ENCODE data around the gene FBXO42.
"Not testable (repeated sequence)": the region's sequence is repeated elsewhere in the genome, so short reads cannot be mapped to it uniquely, and the experiment has no call there.

Gene FBXO42

DNA sequence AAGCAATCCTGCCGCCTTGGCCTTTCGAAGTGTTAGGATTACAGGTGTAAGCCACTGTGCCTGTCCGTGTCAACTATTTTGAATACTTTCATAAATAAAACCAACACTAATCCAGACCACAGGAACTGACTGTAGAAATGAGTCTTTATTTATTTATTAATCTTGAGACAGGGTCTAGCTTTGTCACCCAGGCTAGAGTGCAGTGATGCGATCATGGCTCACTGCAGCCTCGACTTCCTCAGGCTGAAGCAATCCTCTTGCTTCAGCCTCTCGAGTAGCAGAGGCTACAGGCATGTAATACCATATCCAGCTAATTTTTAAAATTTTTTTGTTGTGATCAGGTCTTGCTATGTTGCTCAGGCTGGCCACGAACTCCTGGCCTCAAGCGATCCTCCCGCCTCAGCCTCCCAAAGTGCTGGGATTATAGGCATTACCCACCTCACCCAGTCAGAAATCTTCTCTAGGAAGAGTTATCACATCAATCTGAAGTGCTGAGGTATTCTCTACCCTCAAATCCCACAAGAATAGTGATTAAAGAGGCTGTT lies 93.6 kb downstream of the FBXO42 start:
- no peak for FAIRE-seq

DNA sequence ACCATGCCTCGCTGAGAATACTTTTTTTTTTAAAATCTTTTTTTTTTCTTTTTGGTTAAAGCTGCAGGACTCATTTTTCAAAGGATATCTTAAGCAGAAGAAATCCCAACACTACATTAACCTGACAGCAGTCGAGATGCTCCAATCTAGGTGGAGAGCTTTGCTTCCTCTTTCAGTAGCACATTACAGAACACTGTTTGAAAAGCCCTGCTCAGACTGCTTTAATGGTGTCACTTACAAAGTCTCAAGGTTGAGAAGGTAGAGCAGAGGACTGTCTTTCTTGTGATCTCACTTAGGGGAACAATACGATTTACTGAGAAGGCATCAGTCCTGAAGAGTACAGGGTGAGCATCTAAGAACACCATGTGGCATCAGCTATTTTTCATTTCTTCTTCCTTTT lies 94.3 kb downstream of the FBXO42 start:
- FAIRE-seq = no peak

DNA sequence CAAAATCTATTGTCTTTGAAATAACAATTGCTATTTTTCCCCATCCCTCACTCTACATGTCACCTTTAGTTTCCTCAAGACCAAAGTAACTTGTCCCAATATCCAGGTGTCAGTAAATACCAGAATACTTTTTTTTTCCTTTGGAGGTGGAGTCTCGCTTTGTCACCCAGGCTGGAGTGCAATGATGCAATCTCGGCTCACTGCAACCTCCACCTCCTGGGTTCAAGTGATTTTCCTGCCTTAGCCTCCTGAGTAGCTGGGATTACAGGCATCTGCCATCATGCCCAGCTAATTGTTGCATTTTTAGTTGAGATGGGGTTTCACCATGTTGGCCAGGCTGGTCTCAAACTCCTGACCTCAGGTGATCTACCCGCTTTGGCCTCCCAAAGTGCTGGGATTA lies 94.7 kb downstream of the FBXO42 start:
- FAIRE-seq = not testable (repeated sequence)

DNA sequence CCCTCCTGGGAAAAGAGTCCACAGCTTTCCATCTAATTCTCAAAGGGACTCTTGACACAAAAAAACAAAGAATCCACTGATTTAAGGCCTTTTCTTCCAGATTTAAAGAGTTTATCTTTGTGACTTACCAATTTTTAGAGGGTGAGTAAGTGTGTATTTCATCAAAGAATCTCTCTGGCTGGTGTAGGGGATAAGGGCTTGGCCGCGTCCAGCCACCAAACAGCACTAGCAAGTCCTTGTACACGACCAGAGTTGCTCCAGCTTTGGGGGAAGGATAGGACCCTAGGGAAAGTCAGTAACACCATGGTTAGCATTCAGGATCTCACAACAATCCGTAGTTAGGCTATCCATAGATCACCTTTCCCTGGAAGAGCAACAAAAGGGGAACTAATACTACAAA lies 95.8 kb downstream of the FBXO42 start:
- FAIRE-seq = no peak

DNA sequence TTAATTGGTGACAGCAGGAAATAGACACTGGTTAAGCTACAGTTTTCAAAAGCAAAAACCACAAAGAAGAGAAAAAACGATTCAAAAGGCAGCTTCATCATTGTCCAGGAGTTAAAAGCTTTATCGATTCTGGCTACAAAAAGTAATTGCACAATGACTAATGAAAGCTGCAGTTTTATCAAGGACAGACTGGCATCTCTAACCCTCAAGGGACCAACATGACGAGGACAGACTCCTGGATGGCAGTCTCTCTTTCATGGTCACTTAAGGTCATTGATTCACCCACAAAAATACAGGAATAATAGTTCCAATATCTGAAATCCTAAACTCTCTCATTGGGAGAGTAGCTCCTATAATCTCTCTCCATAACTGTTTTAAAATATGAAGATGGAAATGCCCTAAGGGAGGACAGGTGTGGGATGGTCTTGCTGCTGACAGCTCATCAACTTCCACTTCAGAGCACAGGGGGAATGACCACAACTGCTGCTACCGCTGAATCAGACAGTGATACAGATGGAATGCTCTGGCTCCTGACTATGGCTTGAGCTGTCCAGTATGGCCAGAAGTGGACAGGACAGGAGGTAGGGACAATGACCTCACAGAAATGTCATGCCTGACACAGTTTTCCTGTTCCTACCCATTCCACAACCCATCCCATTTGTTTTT lies 97.9 kb downstream of the FBXO42 start:
- no peak for FAIRE-seq

DNA sequence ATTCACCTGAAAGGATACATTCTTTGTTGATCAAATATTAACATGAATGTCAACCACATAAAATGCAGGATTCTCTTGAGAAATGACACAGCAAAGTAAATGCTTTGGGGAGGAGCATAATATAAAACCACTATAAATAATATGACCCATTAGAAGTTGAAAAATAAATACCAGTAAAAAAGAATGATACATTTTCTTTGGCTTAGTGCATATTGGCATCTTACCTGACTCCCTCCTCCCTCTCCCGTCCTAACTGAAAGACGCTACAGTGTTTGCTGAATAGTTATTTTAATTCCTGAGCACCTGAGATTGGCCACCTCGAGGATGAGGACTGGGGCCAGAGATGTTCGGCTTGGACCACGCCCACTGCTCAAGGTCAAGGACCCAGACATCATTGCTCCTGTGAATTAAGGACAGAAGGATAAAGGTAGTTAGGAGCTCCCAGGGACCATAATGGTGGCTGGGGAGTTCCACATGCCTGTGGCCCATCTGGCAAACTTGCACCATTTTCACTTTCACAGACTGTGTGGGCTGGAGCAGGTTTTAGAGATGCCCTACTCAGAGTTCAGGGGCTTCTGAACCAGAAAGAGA lies 98.9 kb downstream of the FBXO42 start:
- no peak for FAIRE-seq

DNA sequence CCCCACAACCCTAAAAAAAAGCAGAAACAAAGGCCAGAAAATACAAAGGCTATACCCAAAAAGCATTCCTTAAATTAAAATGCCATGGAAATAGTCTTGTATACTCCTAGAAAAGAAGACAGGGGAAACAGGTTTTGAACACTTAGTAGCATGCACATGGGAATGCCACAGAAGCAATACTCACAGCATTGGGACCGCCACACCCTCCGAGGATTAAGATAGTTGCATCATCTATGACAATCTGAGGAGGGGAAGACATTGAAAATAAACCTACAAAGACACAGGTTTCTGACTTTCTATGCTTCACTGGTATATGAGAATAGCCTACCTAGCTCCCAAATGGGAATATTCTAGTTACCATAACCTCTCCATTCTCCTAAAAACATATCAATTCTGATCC lies 99.4 kb downstream of the FBXO42 start:
- FAIRE-seq = no peak

DNA sequence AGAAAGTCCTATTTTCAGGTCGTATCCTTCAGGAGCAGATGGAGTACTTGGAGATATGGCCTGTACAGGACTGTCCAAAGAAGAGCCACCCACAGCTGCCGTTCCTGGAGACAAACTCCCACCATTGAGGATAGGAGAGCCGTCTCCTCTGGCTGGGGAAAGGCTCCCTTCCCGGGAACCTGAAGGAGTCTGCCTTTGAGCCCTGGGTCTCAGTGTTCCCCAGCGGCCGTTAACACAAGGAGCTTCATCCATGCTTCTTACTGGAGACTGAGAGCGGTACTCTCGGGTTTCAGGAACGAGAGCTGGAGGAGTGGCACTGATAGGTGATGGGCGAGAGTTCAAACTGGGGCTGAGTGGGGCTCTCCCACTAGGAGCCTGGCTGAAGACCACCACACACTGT lies 100.9 kb downstream of the FBXO42 start:
- FAIRE-seq = no peak

DNA sequence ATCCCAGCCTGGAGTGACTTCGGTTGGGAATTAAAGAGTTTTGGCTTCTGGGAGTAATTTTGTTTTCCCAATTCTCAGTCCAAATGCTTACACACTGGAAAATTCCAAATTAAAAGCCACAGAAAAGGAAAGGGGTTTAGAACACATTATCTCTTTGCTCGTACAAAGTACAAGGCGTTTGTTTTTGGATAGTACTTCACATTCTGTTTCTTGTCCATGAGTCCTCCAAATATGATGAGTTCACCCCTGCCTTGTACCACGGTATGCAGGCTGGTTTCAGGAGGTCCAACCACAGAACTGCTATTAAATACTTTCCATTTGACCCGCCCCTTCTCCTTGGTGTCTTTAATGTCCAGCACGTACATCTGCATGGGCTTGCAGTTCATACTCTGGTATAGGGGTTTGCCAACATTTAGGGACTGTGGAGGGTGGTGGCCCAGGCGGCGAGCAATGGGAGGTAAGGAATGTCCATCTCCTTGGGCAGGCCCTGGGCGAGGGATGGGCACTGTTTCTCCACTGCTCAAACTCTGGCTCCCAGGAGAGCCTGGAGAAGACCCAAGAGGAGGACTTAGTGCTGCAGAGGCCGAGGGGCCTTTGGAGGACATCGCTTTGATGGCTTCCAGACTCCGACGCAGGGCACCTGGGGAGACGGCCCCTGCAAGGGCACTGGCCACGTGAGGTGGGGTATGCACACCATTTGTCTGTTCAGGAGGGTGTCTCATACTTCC lies 101.6 kb downstream of the FBXO42 start:
- no peak for FAIRE-seq

DNA sequence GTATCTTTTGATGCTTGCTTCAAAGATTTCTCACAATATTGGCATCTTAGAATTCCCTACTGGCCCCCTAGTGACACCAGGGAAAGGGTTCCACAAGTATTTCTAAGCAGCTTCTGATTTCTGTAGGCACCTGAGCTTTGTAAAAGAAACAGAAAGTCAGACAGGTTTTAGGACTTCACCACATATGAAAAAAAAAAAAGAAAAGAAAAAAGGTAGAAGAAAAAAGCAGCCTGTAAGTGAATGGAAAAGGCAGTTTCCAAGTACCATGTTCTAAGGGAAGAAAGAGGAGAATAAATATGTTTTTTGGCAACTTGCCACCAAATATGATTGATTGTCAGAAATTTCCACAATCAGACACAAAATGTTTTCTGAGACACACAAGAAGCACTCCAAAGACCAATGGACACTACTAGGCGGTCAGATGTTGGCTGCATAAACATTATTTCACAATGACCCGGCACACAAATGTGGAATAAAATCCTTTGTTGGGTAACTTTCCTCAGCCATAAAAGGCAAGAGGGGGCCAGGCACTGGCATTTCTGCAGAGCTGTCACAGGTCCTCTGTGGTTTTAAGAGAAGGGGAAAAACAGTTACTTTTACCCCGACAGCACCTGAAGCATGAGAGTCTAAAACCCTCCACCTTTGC lies 102.6 kb downstream of the FBXO42 start:
- FAIRE-seq = no peak

DNA sequence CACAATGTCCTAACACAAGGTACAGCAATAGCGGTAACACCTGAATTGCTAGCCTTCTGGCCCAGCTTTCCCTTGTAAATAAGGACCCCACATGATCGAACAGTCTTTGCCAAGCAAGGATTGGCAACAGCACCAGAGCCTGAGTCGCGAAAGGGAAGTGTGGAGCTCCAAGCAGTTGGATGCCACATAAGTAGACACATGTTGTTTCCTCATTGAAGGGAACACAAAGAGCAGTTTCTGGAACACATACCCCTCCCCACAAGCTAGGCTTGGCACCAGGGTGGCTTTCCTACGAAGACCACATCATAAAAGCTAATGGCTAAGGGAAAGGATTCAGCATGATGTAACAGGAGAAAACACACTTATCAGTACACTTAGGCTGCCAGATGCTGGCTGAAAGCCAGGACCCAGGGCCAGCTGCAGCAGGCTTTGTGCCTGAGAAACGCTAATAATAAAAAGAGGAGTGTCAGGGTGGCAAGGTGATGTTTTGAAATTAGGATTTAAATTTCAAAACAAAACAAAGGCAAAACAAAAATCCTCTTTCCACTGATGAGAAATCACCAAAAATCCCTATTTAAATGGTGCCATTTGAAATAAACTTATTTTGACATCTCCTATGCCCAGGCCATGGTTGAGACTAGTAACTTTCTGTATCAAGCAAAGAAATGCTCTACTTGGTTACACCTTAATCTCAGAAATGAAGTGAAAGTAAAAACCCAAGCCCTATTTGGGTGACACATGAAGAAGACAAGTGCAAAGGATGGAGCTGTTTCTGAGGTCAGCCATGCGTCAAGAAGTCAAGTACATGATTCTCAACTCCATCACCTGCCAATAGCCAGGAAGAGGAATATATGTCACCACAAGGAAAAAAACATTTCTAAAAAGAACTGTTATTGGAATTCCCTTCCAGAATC lies 103.4 kb downstream of the FBXO42 start:
- no peak for FAIRE-seq

DNA sequence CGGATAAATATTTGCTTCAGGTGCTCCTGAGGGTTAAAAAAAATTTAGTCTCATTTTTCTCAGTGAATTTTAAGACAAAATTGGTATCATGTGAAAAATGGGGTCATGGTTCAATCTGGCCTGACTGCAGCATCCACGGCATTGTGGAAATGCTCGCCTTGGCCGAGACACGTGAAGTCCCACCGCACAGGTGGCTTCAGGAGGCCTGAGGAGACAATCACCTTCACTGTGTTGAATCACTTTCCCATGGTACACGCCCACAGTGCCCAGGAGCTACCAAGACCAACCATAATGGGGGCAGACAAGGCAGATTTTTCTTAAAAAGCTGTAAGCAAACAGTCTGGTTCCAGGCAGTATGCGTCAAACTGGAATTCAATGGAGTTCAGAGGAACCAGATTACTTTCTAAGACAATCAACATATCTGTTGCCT lies 104.3 kb downstream of the FBXO42 start:
- no peak for FAIRE-seq

DNA sequence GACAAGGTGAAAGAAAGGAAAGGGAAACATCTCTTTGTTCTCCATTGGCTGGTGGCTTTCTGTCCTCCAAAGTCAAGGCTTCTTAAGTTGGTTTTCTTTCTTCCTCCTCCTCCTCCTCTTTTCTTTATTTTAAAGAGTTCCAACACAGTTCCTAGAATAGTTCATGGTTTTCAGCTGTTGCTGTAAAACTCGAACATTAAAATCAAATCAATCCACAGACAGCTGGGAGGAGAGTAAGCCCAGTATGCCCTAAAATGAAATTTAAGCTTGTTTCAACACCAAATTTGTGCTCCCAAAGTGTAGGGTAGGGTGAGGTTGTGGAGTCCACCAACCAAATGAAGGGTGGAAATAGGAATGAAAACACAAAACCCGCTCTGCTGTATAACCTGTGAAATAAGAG lies 104.8 kb downstream of the FBXO42 start:
- no peak for FAIRE-seq

DNA sequence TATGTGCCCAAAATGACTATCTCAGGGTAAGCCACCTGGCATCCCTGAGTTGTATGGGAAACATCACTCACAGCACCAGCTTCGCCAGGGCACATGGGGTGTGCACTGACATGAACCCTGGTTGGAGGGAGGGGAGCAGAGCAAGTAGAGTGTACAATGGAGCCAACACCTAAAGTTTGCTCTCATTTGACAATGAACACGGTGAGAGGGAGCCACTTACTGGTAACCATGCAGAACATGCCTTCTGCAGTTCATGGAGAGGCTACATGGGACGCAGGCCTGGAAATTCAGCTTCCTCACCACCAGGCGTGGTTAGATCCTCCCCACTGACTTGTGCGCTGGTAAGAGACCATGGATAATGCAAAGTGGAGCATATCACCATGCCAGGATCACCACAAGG lies 105.3 kb downstream of the FBXO42 start:
- FAIRE-seq = no peak

DNA sequence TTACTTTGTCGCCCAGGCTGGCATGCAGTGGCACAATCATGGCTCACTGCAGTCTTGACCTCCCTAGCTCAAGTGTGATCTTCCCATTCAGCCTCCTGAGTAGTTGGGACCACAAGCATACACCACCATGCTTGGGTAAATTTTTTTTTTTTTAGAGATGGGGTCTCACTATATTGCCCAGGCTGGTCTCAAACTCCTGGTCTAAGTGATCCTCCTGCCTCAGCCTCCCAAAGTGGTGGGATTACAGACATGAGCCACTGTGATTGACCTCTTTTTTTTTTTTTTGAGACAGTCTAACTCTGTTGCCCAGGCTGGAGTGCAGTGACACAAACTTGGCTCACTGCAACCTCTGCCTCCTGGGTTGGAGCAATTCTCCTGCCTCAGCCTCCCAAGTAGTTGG lies 106.0 kb downstream of the FBXO42 start:
- not testable (repeated sequence) for FAIRE-seq

DNA sequence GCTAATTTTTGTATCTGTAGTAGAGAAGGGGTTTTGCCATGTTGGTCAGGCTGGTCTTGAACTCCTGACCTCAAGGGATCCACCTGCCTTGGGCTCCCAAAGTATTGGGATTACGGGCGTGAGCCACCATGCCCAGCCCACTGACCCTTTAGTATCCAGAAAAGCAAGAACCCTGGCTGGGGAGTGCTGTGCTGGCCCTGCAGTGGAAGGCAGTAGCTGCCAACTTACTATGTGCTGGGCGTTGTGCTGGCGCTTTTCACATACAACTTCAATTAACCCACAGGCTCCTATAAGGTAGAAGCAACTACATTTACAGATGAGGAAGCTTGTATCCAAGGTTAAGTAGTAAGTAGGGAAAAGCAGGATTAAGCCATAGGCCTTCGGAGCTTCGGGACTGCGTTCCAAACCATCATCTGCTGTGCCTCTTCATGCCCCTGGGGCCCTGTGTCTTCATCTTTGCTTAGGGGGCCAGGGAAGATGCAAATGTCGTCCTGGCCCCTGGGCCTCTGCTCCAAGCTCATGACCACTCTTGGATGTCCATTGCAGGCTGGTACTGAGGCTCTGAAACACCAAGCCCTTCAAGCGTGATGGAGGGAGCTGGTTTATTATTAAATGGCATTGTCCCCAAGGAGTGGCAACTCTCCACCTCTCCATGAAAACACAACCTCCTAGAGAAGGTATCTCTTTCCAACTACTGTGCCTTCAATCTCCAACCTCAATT lies 106.6 kb downstream of the FBXO42 start:
- no peak for FAIRE-seq

DNA sequence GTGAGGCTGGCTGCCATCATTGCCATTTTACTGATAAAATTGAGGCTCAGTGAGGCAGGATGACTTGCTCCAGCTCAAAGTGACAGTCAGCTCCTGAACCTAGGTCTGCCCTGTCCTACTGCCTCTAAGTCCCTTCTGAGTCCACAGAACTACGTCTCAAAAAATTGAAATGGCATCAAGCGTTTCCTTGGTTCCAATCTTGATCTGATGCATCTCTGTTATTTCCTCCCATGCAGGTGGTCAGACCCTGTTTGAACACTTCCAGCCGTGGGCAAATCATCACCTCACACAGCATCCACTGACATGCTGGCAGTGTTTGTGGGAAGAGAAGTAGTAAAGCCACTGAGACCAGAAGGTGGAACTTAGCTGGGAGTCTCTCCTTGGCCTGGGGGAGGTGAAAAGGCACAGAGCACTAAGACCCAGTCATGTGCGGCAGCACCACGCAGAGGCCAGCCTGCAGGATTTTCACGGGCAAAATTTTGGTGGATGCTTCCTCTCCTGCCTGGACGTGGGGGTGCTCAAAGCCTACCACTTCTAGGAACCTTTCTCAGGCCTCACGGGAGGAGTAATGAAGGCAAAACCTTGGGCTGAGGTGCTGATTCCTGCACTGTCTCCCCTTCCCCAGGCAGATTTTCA lies 107.5 kb downstream of the FBXO42 start:
- no peak for FAIRE-seq

DNA sequence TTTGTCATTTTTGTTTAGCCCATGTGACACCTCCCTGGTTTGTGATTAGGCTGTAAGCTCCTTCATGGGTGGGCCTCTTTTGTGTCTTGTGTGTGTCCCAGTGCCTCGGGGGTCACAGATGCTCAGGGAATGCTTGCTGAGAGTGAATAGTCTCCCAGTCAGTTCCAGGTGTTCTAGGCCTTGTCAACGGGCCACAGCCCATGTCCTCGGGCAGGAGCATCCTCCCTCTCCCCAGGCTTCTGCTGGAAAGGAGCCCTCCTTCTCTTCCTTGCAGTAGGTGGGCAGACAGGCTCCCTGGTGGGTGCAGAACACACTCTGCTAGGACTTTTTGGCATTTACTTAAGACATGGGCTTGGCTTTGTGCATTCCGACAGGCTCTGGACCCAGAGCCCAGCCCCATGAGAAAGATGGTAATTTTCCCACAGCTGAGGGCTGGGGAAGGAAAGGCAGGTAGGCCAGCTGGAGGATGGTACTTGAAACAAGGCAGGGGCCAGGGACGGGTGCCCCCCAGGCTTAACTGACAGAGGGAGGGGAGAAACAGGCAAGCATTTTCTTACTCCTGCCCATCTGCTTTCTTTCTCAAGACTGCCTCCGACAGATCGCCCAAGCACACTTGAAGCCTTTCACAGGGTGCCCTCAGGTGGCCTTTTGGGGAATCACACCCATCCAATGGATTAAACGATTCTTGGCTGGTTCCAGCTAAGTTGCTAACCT lies 108.2 kb downstream of the FBXO42 start:
- peak; percentile 46 for FAIRE-seq

DNA sequence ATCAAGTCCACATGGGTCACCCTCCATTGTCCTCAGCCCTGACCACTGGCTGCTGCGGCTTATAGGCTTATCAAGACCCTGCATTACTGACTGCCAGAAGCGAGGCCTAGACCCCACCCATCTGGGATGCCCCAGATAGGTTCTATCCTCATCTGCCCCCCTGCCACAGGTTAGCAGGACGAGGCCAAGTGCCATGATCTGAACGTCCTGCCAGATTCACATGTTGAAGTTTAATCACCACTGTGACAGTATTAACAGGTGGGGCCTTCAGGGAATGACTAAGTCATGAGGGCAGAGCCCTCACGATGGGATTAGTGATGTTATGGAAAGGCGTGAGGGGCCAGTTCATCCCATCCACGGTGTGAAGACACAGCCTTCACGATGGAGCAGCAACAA lies 109.1 kb downstream of the FBXO42 start:
- no peak for FAIRE-seq

DNA sequence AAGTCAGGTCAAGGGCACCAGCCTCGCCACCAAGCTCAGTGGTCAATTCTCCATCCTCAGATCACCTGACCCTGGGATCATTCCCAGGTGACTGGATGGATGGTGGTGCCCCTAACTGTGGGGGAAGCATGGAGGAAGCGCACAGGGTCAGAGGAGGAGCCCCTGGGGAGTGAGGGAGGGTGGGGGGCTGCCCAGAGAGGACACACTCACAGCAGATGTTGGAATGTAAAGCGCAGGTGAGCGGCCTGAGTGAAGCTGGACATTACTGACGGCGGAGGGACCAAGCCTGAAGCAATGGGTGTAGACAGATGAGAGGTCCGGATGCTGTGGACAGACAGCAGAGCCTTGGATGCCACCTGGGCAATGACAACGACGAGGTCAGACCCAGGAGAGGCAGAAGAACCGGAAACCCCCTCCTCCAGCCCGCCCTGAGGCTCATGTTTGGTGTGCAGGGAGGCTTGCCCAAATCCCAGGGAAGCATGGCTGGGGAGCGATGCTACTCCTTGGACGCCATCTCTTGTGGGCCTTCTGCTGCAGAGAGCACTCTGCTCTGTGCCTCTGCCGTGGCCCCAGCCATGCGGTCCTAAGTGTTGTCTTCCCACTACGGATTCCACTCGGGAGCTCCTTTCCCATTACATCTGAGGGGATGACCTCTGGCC lies 109.6 kb downstream of the FBXO42 start:
- FAIRE-seq = no peak
